HG03442 (cell line): ENCODE measurements around the gene INPP5B.

Source experiments
- ATAC-seq: cut with Tn5 transposase; IDR thresholded peaks from one replicate; pipeline ENCODE4 v1.9.1; 2021; ENCODE audit warnings: mild to moderate bottlenecking, moderate library complexity; ENCODE audit not compliant: unreplicated experiment

INPP5B gene

DNA sequence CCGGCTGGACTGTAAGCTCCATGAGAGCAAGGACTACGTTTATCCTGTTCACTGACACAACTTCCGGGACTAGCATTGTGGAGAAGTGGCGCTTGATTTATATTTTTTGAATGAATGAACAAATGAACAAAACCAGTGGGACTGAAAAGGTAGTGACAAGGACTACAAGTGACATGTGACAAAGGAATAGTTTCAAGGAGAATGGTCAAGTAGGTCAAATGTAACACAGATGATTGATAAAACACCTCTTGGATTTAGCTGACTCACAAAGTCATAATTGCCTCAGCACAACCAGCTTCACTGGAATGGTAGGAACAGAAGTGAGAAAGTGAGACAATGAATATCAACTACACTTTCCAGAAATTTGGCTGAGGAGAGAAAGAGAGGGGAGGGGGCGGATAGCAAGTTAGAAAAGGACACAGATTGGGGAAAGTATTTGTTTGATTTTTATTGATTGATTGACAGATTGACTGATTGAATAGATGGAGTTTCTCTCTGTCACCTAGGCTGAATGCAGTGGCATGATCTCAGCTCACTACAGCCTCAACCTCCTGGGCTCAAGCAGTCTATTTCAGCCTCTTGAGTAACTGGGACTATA, 101.7 kb downstream of the INPP5B start:
- no peak for ATAC-seq

DNA sequence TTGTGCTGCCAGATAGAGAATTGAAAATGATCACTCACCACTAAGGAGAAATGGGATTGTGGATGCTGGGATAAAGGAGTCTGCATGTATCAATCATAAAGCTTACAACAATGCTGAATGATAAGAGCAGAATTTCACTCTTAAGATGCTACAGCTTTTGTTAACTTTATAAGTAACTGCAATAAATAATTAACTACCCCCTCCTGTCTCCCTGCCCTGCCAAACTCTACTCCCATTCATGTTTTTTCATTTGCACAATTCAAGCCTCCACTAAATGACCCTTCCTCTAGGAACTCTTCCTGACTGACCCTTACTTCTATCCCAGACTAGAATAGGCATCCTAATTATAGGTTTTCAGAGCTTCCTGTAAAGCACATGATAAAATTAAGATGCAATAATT, 102.3 kb downstream of the INPP5B start:
- no peak for ATAC-seq

DNA sequence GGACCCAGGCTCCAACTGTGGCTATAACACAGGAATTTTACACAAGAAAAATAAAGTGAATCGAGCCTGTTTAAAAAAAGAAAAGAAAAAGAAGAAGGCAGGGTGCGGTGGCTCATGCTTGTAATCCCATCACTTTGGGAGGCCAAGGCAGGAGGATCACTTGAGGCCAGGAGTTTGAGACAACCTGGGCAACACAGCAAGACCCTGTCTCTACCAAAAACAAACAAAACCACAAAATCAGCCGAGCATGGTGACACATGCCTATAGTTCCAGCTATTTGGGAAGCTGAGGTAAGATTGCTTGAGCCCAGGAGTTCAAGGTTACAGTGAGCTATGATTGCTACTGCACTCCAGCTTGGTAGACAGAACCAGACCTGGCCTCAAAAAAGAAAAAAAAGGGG, 105.2 kb downstream of the INPP5B start:
- no peak for ATAC-seq

- no peak for ATAC-seq
Observed at GRCh38 chr1:37840711-37841110, 106.1 kb downstream of the INPP5B start.

GRCh38 chr1:37839676-37840075, 107.2 kb downstream of the INPP5B start:
- no peak for ATAC-seq

DNA sequence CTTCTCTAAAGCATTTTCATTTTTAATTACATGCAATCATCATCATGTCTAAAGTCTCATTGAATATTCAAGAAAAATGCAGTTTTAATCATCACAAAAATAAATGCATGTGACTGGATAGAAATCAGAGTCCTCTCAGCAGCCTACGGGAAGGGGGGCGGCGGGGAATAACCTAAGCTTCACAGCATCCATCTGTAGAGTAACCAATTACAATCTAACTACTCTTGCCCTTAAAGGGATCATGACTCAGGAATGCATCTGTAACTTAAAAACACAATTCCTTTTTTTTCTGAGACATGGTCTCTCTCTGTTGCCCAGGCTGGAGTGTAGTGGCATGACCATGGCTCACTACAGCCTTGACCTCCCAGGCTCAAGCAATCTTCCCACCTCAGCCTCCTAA, 110.1 kb downstream of the INPP5B start:
- ATAC-seq, result no peak

DNA sequence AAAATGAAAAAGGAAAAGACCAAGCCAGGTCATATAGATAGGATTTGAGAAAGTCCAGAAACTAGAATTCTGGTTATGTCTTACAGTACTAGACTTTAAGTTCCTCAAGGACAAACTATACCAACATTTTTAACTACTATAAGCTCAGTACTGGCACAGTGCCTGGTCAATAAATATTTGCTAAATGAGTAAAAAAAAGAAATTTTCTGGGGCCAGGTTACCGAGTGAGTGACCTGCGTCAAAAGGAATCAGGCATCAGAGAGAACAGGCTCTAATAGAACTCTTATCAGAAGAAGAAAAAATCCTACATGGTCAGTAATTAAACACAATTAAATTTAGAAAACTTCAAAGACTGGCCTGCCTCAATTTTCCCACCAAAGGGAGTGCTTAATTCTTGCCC, 115.0 kb downstream of the INPP5B start:
- no peak for ATAC-seq

GRCh38 chr1:37831109-37831508, 115.7 kb downstream of the INPP5B start:
- ATAC-seq, result no peak

DNA sequence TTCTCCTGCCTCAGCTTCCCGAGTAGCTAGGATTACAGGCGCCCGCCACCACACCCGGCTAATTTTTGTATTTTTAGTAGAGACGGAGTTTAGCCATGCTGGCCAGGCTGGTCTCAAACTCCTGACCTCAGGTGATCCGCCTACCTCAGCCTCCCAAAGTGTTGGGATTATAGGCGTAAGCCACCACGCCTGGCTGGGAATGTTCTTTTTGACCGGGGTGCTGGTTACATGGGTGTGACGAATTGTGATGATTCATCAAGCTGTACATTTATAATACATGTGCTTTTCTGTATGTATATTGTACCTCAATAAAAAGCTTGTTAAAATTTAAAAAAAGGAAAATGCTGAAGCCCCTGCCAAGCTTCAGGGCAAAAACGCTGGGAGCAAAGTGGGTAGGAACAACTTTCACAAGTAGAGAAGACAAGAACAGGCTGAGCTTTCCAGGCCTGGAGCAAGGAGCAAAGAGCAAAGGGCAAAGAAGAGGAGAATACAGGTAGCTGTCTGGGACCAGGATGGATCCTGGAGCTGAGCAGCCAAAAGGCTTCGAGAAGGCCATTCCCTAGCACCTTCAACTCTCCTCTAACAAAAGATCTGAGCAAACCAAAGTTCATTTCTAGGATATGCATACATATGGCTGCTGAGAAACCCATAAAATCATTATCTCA, 118.3 kb downstream of the INPP5B start:
- no peak for ATAC-seq

DNA sequence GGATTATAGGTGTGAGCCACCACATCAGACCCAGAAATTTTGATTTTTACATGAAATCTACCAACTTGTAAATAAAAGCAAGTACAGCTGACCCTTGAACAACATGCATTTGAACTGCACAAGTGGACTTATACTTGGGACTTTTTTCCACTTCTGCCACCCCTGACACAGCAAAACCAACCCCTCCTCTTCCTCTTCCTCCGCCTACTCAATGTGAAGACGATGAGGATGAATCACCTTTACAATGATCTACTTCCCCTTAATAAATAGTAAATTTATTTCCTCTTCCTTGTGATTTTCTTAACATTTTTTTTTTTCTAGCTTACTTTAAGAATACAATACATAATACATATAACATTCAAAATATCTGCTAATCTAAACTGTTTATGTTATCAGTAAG, 121.3 kb downstream of the INPP5B start:
- no peak for ATAC-seq

DNA sequence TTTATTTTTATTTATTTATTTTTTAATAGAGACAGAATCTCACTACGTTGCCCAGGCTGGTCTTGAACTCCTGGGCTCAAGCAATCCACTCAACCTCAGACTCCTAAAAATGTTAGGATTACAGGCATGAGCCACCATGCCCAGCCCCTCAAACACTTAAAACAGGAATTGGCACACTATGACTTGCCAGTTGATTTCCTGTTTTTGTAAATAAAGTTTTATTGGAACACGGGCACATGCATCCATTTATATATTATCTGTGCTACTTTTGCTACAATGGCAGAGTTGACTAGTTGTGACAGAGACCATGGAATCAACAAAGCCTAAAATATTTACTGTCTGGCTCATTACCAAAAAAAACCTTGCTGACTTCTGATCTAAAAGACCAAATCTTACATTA, 122.9 kb downstream of the INPP5B start:
- no peak for ATAC-seq

GRCh38 chr1:37822906-37823815, 123.7 kb downstream of the INPP5B start:
- ATAC-seq, result no peak

GRCh38 chr1:37821481-37821880, 125.4 kb downstream of the INPP5B start:
- no peak for ATAC-seq

- no peak for ATAC-seq
Observed at GRCh38 chr1:37817481-37817880, 129.4 kb downstream of the INPP5B start.

- ATAC-seq, result no peak
Observed at GRCh38 chr1:37814252-37814651, 132.6 kb downstream of the INPP5B start.

- no peak for ATAC-seq
Observed at GRCh38 chr1:37813529-37814145, 133.2 kb downstream of the INPP5B start.

DNA sequence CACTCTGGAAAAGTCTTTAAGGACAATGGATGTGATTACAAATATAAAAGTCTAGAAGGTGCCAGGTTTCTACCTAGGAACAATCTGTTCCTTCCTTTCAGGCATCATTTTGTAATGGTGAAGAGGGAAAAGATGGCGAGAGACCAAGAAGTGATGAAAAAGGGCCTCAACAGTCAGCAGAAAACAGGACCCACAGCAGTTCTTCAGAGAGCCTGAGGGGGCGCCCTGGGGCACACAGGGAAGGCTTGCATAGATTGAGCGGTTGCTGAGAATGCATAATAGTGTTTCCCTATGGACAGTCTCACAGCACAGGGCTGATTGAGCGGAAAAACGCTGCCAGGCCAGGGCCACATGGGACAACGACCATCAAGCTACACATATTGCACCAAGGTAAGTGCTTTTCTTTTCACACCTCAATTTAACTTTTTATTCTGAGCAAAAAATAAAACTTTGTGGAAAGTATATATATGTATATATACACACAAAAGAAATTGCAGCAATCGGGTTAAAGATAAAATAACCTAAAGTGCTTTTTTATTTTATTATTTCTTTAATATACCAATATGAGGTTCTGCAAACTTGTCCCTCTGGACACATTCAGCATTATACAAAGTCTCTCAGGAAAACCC, 135.7 kb downstream of the INPP5B start:
- no peak for ATAC-seq
